ENCODE results near the gene ZDHHC22.

The ZDHHC22 gene

GRCh38 chr14:77094672-77095284, 46.8 kb downstream of the ZDHHC22 start (continued):
- TF ChIP-seq ZNF660 (tag by site-specific recombination; IDR thresholded peaks at IDR 0.05) (0 out of 2 replicates have a peak, but pooled peaks have one; percentile 11), ZNF518A (tag by site-specific recombination; conservative IDR thresholded peaks at IDR 0.05; ENCODE audit: low read depth) (no peak), ZNF571 (tag by site-specific recombination; IDR thresholded peaks at IDR 0.05) (no peak), ZNF341 (tag by site-specific recombination; IDR thresholded peaks at IDR 0.05; ENCODE audit: low read depth) (no peak)

GRCh38 chr14:77092676-77093075, 48.9 kb downstream of the ZDHHC22 start:
- H3K4me1 ChIP-seq (ENCODE audit: control insufficient read depth, insufficient read depth, low read length) = 0 out of 2 replicates have a peak, but pooled peaks cover 3% of the 10 kb centered on the region
- no peak overlapping the region for H3K27ac ChIP-seq (ENCODE audit: extremely low read depth, low read depth, low read length)
- H3K4me3 ChIP-seq (ENCODE audit: low read depth, low read length) = no peak overlapping the region
- no peak for TF ChIP-seq KLF1 (tag by site-specific recombination; IDR thresholded peaks at IDR 0.05)
- TF ChIP-seq ZNF792 (tag by site-specific recombination; IDR thresholded peaks at IDR 0.05) = no peak
- TF ChIP-seq ZNF837 (tag by site-specific recombination; IDR thresholded peaks at IDR 0.05) = no peak
- TF ChIP-seq ZNF366 (tag by site-specific recombination; conservative IDR thresholded peaks at IDR 0.05) = no peak
- no peak for TF ChIP-seq EGR2 (tag by site-specific recombination; IDR thresholded peaks at IDR 0.05; ENCODE audit: low read depth)
- no peak for TF ChIP-seq ZNF274 (IDR thresholded peaks at IDR 0.05; ENCODE audit: low read length)
- no peak for TF ChIP-seq ZNF274 (tag by site-specific recombination; IDR thresholded peaks at IDR 0.05; ENCODE audit: borderline replicate concordance)
- no peak for TF ChIP-seq ZNF677 (tag by site-specific recombination; IDR thresholded peaks at IDR 0.05)
- TF ChIP-seq ZNF155 (tag by site-specific recombination; IDR thresholded peaks at IDR 0.05) = no peak
- TF ChIP-seq ZFP69B (tag by site-specific recombination; IDR thresholded peaks at IDR 0.05) = no peak
- TF ChIP-seq ZNF529 (tag by site-specific recombination; IDR thresholded peaks at IDR 0.05; ENCODE audit: insufficient replicate concordance) = no peak
- no peak for TF ChIP-seq PRDM4 (tag by site-specific recombination; IDR thresholded peaks at IDR 0.05)
- TF ChIP-seq ZNF830 (tag by site-specific recombination; IDR thresholded peaks at IDR 0.05; ENCODE audit: low read depth) = no peak
- TF ChIP-seq ZNF239 (tag by site-specific recombination; IDR thresholded peaks at IDR 0.05) = no peak
- TF ChIP-seq ZNF600 (tag by site-specific recombination; IDR thresholded peaks at IDR 0.05) = no peak
- no peaks in the 10 kb centered on the region for H3K9me3 ChIP-seq (ENCODE audit: control insufficient read depth, insufficient read depth, low read depth, low read length)
- H3K36me3 ChIP-seq (ENCODE audit: control insufficient read depth in 2 of 2, insufficient read depth in 1 of 2, low read length in 2 of 2) = no peaks in the 10 kb centered on the region
- ChIA-PET CTCF (interaction anchor here (0.7 to 1.1 kb wide), 3 partner anchors 22 to 219 kb away, joined by 3 to 4 read pairs (median 4); no protein-coding TSS in a partner anchor), POLR2A (no interaction called here)
